Fibroblast of lung (primary cell): ENCODE data around the gene CCM2.

Experiments
- EZH2 ChIP-seq: IDR thresholded peaks from 2 replicates; pipeline ENCODE4 v1.5.1; 2012; ENCODE audit warnings: low read length, control low read depth, mild to moderate bottlenecking; ENCODE audit errors: missing control alignments
- TF ChIP-seq, protein P1 (sequence below), 2 donors: IDR thresholded peaks in 1 of 2; conservative IDR thresholded peaks in 1 of 2; 1 replicate in 1 of 2; 2 replicates in 1 of 2; pipeline ENCODE4 v1.5.1; 2011 to 2012; ENCODE audit warnings: low read length in 2 of 2, control low read depth in 1 of 2, inconsistent platforms in 1 of 2, low read depth in 1 of 2, mild to moderate bottlenecking in 1 of 2

DNA sequence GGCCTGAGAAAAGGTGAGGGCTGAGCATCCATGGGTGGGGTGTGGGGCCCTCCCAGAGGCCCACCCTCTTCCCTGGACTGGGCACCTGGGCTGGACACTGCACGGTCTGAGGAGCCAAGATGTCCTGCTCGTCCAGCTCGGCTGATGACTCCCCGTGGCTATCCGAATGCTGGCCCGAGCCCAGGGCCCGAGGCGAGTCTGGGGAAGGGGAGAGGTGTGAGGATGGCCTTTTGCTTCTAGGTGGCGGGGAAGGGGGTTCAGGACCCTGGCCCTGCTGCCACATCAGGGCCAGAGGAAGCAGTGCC is 81.6 kb downstream of the CCM2 start:
- TF ChIP-seq, protein P1, sequence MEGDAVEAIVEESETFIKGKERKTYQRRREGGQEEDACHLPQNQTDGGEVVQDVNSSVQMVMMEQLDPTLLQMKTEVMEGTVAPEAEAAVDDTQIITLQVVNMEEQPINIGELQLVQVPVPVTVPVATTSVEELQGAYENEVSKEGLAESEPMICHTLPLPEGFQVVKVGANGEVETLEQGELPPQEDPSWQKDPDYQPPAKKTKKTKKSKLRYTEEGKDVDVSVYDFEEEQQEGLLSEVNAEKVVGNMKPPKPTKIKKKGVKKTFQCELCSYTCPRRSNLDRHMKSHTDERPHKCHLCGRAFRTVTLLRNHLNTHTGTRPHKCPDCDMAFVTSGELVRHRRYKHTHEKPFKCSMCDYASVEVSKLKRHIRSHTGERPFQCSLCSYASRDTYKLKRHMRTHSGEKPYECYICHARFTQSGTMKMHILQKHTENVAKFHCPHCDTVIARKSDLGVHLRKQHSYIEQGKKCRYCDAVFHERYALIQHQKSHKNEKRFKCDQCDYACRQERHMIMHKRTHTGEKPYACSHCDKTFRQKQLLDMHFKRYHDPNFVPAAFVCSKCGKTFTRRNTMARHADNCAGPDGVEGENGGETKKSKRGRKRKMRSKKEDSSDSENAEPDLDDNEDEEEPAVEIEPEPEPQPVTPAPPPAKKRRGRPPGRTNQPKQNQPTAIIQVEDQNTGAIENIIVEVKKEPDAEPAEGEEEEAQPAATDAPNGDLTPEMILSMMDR (conservative IDR thresholded peaks at IDR 0.05 in 1 of 2, IDR thresholded peaks at IDR 0.05 in 1 of 2; ENCODE audit: low read depth in 1 of 2, low read length in 2 of 2), result no peak
- TF ChIP-seq EZH2, result no peak
